Effector memory CD4-positive, alpha-beta T cell (primary cell): ENCODE measurements around the gene ZNF692.

Experiments used
- DNase-seq, 3 donors: peaks; one replicate each; pipeline ENCODE4 v3.0.0-alpha.2; 2020
- H3K27ac ChIP-seq: 2 replicates; pipeline ENCODE4 v1.7.0; 2013; ENCODE audit warnings: mild to moderate bottlenecking, low read length, moderate library complexity; ENCODE audit not compliant: insufficient read depth, poor library complexity, severe bottlenecking
- H3K27me3 ChIP-seq: replicated peaks from 2 replicates; pipeline ENCODE4 v1.7.0; 2013; ENCODE audit warnings: mild to moderate bottlenecking, low read length; ENCODE audit not compliant: insufficient read depth, control insufficient read depth, poor library complexity, severe bottlenecking
- H3K36me3 ChIP-seq: 2 replicates; pipeline ENCODE4 v1.7.0; 2013; ENCODE audit warnings: mild to moderate bottlenecking, low read length, moderate library complexity; ENCODE audit not compliant: control insufficient read depth, insufficient read depth
- H3K4me1 ChIP-seq: 2 replicates; pipeline ENCODE4 v1.7.0; 2013; ENCODE audit warnings: low read length, mild to moderate bottlenecking; ENCODE audit not compliant: control insufficient read depth, insufficient read depth, poor library complexity, severe bottlenecking
- H3K4me3 ChIP-seq: 2 replicates; pipeline ENCODE4 v1.7.0; 2013; ENCODE audit warnings: low read length, low read depth, mild to moderate bottlenecking; ENCODE audit not compliant: insufficient read depth, poor library complexity, severe bottlenecking
- H3K9me3 ChIP-seq: 2 replicates; pipeline ENCODE4 v1.7.0; 2013; ENCODE audit warnings: mild to moderate bottlenecking, low read length, moderate library complexity; ENCODE audit not compliant: control insufficient read depth

Gene ZNF692

GRCh38 chr1:248818505-248819374 is 40.1 kb downstream of the ZNF692 start:
- no peak for DNase-seq
- Histone ChIP-seq H3K36me3 (peaks cover 49% of the 10 kb centered on the region), H3K27ac (peak overlapping the region; percentile 35), H3K9me3 (no peaks in the 10 kb centered on the region), H3K4me1 (peaks cover 30% of the 10 kb centered on the region), H3K27me3 (no peaks in the 10 kb centered on the region), H3K4me3 (no peak overlapping the region)

DNA sequence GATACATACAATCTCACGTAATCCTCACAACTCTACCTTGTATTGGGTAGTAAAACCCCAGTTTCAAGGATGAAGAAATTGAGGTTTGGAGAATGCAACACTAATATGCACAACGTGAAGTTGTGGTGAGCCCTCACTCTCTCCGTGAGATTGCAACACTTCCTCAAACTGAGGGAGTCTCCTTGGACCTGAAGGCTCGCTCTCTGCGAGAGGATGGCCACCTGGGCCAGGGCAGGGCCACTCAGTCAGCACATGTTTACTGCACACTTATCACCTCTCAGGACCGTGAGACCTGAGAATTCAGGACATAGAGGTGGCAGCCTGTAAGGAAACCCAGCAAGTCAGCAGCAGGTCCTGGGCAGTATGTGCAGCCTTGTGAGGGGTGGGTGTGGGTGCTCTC is 41.8 kb downstream of the ZNF692 start:
- no peaks in the 10 kb centered on the region for H3K9me3 ChIP-seq
- DNase-seq, result no peak
- no peak overlapping the region for H3K4me3 ChIP-seq
- H3K27me3 ChIP-seq, result no peaks in the 10 kb centered on the region
- peaks cover 26% of the 10 kb centered on the region for H3K4me1 ChIP-seq
- no peak overlapping the region for H3K27ac ChIP-seq
- H3K36me3 ChIP-seq, result peaks cover 50% of the 10 kb centered on the region

GRCh38 chr1:248816042-248816851 is 42.6 kb downstream of the ZNF692 start:
- Histone ChIP-seq H3K36me3 (peaks cover 51% of the 10 kb centered on the region), H3K27ac (no peak overlapping the region), H3K4me3 (no peak overlapping the region), H3K4me1 (peaks cover 26% of the 10 kb centered on the region), H3K27me3 (no peaks in the 10 kb centered on the region), H3K9me3 (no peaks in the 10 kb centered on the region)
- DNase-seq, result no peak

DNA sequence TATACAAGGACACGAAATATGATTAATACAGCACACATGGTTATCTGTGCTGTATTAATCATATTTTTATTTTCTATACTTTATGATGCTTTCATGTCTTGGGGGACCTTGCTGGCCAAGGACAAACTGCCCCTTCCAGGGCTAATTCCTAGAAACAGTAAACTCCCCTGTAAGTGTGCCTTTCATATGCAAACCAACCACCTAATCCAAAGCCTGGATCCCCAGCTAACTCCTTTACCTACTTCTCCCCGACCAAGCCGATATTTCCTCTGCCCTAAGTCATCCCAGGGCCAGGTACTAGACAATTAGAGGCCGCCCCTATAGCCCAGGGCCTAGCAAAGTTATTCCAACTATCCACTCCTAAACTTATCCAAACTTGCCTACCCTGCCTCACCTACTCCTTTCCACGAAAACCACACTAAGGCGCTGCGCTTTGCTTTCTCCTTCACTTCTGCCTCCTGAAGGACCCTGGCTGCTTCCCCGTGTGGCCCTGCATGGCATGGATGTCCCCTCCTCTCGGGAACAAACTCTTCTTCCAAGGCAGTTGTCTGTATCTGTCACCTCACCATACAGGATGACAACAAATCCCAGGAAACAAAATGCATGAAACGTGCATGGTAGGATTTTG is 43.4 kb downstream of the ZNF692 start:
- Histone ChIP-seq H3K4me3 (no peak overlapping the region), H3K4me1 (peaks cover 26% of the 10 kb centered on the region), H3K27ac (no peak overlapping the region), H3K27me3 (no peaks in the 10 kb centered on the region), H3K36me3 (peaks cover 45% of the 10 kb centered on the region), H3K9me3 (no peaks in the 10 kb centered on the region)
- no peak for DNase-seq

DNA sequence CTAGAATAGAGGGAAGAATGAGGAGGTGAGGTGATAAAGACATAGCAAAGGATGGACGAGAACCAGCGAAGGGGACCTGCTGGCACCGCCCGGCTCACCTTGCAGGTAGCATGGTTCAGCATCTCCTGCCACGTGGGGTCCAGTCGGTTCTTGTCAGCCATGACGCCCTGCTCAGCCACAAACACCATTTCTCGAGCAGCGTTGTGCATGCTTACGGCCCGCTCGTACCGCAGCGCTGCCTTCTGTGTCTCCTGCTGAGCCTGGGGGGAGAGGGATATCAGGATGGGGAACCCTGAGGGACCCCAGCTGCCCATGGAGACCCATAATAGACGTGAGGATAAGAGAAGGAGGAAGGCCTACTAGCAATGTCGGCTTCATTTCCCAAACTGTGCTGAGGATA is 44.5 kb downstream of the ZNF692 start:
- Histone ChIP-seq H3K36me3 (peaks cover 39% of the 10 kb centered on the region), H3K9me3 (no peaks in the 10 kb centered on the region), H3K27ac (no peak overlapping the region), H3K4me3 (no peak overlapping the region), H3K4me1 (peaks cover 22% of the 10 kb centered on the region), H3K27me3 (no peaks in the 10 kb centered on the region)
- no peak for DNase-seq

DNA sequence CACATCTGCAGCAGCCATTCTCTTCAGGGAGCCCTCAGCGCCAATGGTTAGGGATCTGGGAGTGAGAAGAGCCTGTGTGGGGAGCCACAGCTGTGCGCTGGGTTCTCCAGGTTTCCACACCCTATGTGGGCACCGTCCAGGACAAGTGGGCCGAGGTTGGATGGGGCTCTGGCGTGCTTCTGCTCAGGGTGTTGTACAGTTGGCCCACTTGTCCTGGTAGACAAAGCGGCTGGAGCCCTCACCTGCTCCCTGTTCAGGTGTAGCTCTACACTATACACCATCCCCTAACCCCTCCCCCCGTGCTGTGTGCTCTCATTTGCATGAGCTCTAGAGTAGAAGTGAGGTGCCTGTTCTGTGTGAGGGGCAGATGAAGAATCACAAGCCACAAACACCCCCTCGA is 45.3 kb downstream of the ZNF692 start:
- Histone ChIP-seq H3K27me3 (no peaks in the 10 kb centered on the region), H3K36me3 (peaks cover 39% of the 10 kb centered on the region), H3K4me1 (peaks cover 14% of the 10 kb centered on the region), H3K9me3 (no peaks in the 10 kb centered on the region), H3K27ac (no peak overlapping the region), H3K4me3 (no peak overlapping the region)
- no peak for DNase-seq

- no peaks in the 10 kb centered on the region for H3K9me3 ChIP-seq
- no peak for DNase-seq
- H3K27ac ChIP-seq, result no peak overlapping the region
- peaks cover 11% of the 10 kb centered on the region for H3K4me1 ChIP-seq
- H3K27me3 ChIP-seq, result no peaks in the 10 kb centered on the region
- peaks cover 39% of the 10 kb centered on the region for H3K36me3 ChIP-seq
- H3K4me3 ChIP-seq, result no peak overlapping the region
Measured at GRCh38 chr1:248812736-248813425, 46.0 kb downstream of the ZNF692 start.

- Histone ChIP-seq H3K36me3 (peaks cover 39% of the 10 kb centered on the region), H3K9me3 (no peaks in the 10 kb centered on the region), H3K4me1 (peaks cover 10% of the 10 kb centered on the region), H3K4me3 (no peak overlapping the region), H3K27me3 (no peaks in the 10 kb centered on the region), H3K27ac (no peak overlapping the region)
- no peak for DNase-seq
Measured at GRCh38 chr1:248811514-248812490, 47.1 kb downstream of the ZNF692 start.
